Vagina (tissue), 2 donors: ENCODE data around the gene HEATR3. TPM values are rescaled to one million over a fixed set of nuclear protein-coding genes. Genes with fewer than 3 reads are reported as not detected.

Experiments used
- DNase-seq, 2 donors: peaks; one replicate each; pipeline ENCODE4 v3.0.0-alpha.2; 2017; ENCODE audit errors: extremely low spot score in 2 of 2
- H3K27ac ChIP-seq: fragments of 200-600 bp; sonication (generic); one replicate; pipeline ENCODE4 v1.5.1; 2019
- H3K27me3 ChIP-seq: fragments of 200-600 bp; sonication (generic); one replicate; pipeline ENCODE4 v1.5.1; 2019
- H3K36me3 ChIP-seq, 2 donors: fragments of 200-600 bp; sonication (generic); one replicate each; pipeline ENCODE4 v1.5.1; 2017 to 2019
- H3K4me1 ChIP-seq: fragments of 200-600 bp; sonication (generic); one replicate; pipeline ENCODE4 v1.5.1; 2019
- H3K4me3 ChIP-seq, 2 donors: fragments of 200-600 bp; sonication (generic); 1 replicate in 1 of 2; 2 replicates in 1 of 2; pipeline ENCODE4 v1.5.1; 2016 to 2019
- H3K9me3 ChIP-seq: fragments of 200-600 bp; sonication (generic); one replicate; pipeline ENCODE4 v1.5.1; 2019
- POLR2A ChIP-seq, 2 donors: fragments of 450-650 bp; IDR thresholded peaks; one replicate each; pipeline ENCODE4 v1.6.1; 2017; ENCODE audit warnings: antibody characterized with exemption in 2 of 2, mild to moderate bottlenecking in 2 of 2, moderate library complexity in 2 of 2
- POLR2AphosphoS5 ChIP-seq, 2 donors: sonication (generic); formaldehyde crosslinking; IDR thresholded peaks; one replicate each; pipeline ENCODE4 v1.9.0; 2017; ENCODE audit warnings: antibody characterized with exemption in 2 of 2, mild to moderate bottlenecking in 2 of 2, low read depth in 1 of 2; ENCODE audit not compliant: insufficient read depth in 1 of 2
- intact Hi-C: fragments of 100-400 bp; cut with DNase I; formaldehyde crosslinking; loops from one replicate; pipeline ENCODE4 v1.15.1; 2023
- total RNA-seq: library from RNA; depleted of rRNA; stranded (reverse); fragments of >200 nt; gene quantifications from one replicate; pipeline ENCODE4 v1.2.3, GENCODE V29; 2016
- TF ChIP-seq, protein P1 (sequence below), 3 experiments: fragments of 450-650 bp in 2 of 3; fragments of 200-600 bp in 1 of 3; sonication (generic) in 1 of 3; IDR thresholded peaks; one replicate each; pipeline ENCODE4 v1.5.1; 2017 to 2019; ENCODE audit warnings: antibody characterized with exemption in 3 of 3, mild to moderate bottlenecking in 2 of 3, moderate library complexity in 2 of 3

Gene HEATR3
- total RNA-seq, 1 donor from 2014 or later, result 16.5 TPM

DNA sequence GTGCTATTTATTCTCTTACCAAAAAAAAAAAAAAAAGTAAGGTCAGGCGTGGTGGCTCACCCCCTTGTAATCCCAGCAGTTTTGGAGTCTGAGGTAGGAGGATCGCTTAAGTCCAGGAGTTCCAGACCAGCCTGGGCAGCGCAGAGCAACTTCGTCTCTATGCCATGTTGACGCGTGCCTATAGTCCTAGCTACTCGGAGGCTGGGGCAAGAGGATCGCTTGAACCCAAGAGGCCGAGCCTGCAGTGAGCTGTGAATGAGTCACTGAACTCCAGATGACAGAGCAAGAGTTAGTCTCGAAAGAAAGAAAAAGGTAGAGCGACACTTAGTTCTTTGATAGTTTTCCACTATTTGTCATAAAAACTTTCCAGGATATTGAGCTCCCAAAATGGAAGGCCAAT is 86.0 kb downstream of the HEATR3 start:
- DNase-seq, result no peak
- H3K27ac ChIP-seq, result peak overlapping the region; percentile 93

GRCh38 chr16:50152351-50152806 is 86.6 kb downstream of the HEATR3 start:
- no peaks in the 10 kb centered on the region for H3K36me3 ChIP-seq
- TF ChIP-seq POLR2A (IDR thresholded peaks at IDR 0.05), result no peak
- TF ChIP-seq, protein P1, sequence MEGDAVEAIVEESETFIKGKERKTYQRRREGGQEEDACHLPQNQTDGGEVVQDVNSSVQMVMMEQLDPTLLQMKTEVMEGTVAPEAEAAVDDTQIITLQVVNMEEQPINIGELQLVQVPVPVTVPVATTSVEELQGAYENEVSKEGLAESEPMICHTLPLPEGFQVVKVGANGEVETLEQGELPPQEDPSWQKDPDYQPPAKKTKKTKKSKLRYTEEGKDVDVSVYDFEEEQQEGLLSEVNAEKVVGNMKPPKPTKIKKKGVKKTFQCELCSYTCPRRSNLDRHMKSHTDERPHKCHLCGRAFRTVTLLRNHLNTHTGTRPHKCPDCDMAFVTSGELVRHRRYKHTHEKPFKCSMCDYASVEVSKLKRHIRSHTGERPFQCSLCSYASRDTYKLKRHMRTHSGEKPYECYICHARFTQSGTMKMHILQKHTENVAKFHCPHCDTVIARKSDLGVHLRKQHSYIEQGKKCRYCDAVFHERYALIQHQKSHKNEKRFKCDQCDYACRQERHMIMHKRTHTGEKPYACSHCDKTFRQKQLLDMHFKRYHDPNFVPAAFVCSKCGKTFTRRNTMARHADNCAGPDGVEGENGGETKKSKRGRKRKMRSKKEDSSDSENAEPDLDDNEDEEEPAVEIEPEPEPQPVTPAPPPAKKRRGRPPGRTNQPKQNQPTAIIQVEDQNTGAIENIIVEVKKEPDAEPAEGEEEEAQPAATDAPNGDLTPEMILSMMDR (IDR thresholded peaks at IDR 0.05), result no peak
- no peak for DNase-seq
- intact Hi-C loops, result loop anchor here (5.0 kb wide), 1 partner anchor 50 kb away; no protein-coding TSS in a partner anchor
- no peaks in the 10 kb centered on the region for H3K9me3 ChIP-seq
- peak overlapping the region; percentile 93 for H3K27ac ChIP-seq
- no peaks in the 10 kb centered on the region for H3K27me3 ChIP-seq
- peak overlapping the region; percentile 85 to 88 for H3K4me3 ChIP-seq
- peaks cover 31% of the 10 kb centered on the region for H3K4me1 ChIP-seq

More for the DNA sequence above, 86.0 kb downstream of the HEATR3 start:
- Histone ChIP-seq H3K36me3 (no peaks in the 10 kb centered on the region), H3K9me3 (no peaks in the 10 kb centered on the region), H3K4me1 (peaks cover 27% of the 10 kb centered on the region), H3K4me3 (peak overlapping the region in 1 of 2 donors; percentile 85), H3K27me3 (no peaks in the 10 kb centered on the region)
- intact Hi-C loops, result loop anchor here (5.0 kb wide), 1 partner anchor 51 kb away; no protein-coding TSS in a partner anchor
- TF ChIP-seq POLR2A (IDR thresholded peaks at IDR 0.05) (no peak), POLR2AphosphoS5 (IDR thresholded peaks at IDR 0.05; ENCODE audit: insufficient read depth in 1 of 2, low read depth in 1 of 2) (no peak)
- TF ChIP-seq, protein P1 (IDR thresholded peaks at IDR 0.05), result no peak

DNA sequence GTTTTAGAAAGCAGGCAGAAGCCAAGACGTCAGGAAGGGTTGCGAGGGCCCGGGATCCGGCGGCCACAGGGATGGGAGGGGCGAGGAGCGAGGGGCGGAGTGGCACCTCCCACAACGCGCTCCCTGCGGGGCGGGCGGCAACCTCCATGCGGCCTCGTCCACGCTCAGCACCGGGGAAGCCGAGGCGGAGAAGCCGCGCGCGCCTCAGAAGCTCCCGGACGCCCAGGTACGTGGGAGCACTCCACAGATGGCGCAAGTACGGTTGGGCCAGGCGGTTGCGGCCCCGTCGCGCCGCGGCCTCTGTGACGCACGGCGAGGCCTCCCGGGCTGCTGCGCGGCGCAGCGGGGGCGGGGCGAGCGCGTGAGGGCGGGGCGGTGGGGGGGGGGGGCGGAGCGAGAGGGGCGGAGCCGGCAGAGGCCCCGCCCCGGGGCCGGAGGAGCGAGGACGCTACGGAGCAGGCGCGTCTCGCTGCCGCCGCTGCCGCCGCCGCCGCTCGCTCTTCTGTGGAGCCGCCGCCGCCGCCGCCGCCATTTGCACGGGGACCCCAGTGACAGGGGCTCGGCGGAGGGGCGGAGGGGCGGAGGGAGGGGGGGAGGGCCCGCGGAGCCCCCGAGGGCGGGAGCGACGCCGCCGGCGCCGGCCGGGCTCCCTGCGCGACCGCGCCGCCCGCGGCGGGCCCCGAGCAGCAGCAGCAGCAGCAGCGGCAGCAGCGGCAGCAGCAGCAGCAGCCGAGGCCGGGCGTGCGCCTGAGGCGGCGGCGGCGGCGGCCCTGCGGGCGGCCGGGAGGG is 87.2 kb downstream of the HEATR3 start, which contains the start of gene TENT4B:
Gene TENT4B, plus strand, starts transcription at position 500 of the 789 bp plus-strand sequence. CDS start 316 bp downstream, outside the sequence.
- no peak for DNase-seq
- intact Hi-C loops, result loop anchor here (5.0 kb wide), 1 partner anchor 49 kb away; no protein-coding TSS in a partner anchor
- Histone ChIP-seq H3K27me3 (no peaks in the 10 kb centered on the region), H3K9me3 (no peaks in the 10 kb centered on the region), H3K4me1 (peaks cover 37% of the 10 kb centered on the region), H3K27ac (peak within 1 kb of the TSS; percentile 93), H3K36me3 (no peaks in the 10 kb centered on the region), H3K4me3 (peak within 1 kb of the TSS; percentile 85 to 88)
- TF ChIP-seq, protein P1 (IDR thresholded peaks at IDR 0.05), result no peak
- TF ChIP-seq POLR2A (IDR thresholded peaks at IDR 0.05) (peak in 1 of 2 donors; percentile 59), POLR2AphosphoS5 (IDR thresholded peaks at IDR 0.05; ENCODE audit: insufficient read depth in 1 of 2, low read depth in 1 of 2) (peak in 1 of 2 donors; percentile 91)

- TF ChIP-seq POLR2AphosphoS5 (IDR thresholded peaks at IDR 0.05; ENCODE audit: insufficient read depth in 1 of 2, low read depth in 1 of 2) (no peak), POLR2A (IDR thresholded peaks at IDR 0.05) (no peak)
- TF ChIP-seq, protein P1 (IDR thresholded peaks at IDR 0.05), result no peak
- DNase-seq, result no peak
- H3K9me3 ChIP-seq, result no peaks in the 10 kb centered on the region
- H3K4me1 ChIP-seq, result peaks cover 41% of the 10 kb centered on the region
- H3K4me3 ChIP-seq, result peak overlapping the region; percentile 85 to 88
- H3K36me3 ChIP-seq, result no peaks in the 10 kb centered on the region
- peak overlapping the region; percentile 77 for H3K27ac ChIP-seq
- intact Hi-C loops, result loop anchor here (5.0 kb wide), 1 partner anchor 48 kb away; no protein-coding TSS in a partner anchor
- no peaks in the 10 kb centered on the region for H3K27me3 ChIP-seq
Measured at GRCh38 chr16:50153596-50154419, 88.0 kb downstream of the HEATR3 start.
